SU-DHL-6 (cell line): ENCODE results near the gene PGAM2.

ENCODE experiments used
- EZH2phosphoT487 ChIP-seq: fragments of 200-600 bp; sonication (generic), shearing (Covaris generic); conservative IDR thresholded peaks from 2 replicates; pipeline ENCODE4 v1.6.1; 2018; ENCODE audit warnings: mild to moderate bottlenecking, antibody characterized with exemption, low read length, moderate library complexity, mixed read lengths
- TF ChIP-seq, protein P1 (sequence below): fragments of 200-600 bp; sonication (generic); IDR thresholded peaks from one replicate; pipeline ENCODE4 v1.5.1; 2017; ENCODE audit warnings: antibody characterized with exemption, mild to moderate bottlenecking, low read length, moderate library complexity; ENCODE audit not compliant: insufficient read depth, poor library complexity, severe bottlenecking

DNA sequence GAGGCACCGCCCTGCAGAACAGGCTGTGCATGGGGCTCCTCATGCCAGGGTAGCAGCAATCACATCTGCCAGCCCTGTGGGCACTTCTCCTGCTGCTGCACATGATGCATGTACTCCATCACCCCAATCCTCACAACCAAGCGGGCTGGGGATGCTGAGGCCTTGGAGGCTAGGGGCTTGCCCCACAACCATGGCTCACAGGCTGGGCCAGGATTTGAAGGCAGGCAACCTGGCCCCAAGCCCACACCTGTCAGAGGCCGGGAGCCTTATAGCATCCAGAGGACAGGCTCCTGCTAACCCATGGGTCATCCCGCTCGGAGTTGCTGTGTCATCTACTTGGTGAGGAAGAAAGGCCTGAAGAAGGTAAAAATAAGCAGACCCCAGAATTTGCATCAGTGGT lies 14.8 kb upstream of the PGAM2 start:
- TF ChIP-seq, protein P1, sequence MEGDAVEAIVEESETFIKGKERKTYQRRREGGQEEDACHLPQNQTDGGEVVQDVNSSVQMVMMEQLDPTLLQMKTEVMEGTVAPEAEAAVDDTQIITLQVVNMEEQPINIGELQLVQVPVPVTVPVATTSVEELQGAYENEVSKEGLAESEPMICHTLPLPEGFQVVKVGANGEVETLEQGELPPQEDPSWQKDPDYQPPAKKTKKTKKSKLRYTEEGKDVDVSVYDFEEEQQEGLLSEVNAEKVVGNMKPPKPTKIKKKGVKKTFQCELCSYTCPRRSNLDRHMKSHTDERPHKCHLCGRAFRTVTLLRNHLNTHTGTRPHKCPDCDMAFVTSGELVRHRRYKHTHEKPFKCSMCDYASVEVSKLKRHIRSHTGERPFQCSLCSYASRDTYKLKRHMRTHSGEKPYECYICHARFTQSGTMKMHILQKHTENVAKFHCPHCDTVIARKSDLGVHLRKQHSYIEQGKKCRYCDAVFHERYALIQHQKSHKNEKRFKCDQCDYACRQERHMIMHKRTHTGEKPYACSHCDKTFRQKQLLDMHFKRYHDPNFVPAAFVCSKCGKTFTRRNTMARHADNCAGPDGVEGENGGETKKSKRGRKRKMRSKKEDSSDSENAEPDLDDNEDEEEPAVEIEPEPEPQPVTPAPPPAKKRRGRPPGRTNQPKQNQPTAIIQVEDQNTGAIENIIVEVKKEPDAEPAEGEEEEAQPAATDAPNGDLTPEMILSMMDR = no peak
- no peak for TF ChIP-seq EZH2phosphoT487
